ENCODE data around the gene POPDC2.

DNA sequence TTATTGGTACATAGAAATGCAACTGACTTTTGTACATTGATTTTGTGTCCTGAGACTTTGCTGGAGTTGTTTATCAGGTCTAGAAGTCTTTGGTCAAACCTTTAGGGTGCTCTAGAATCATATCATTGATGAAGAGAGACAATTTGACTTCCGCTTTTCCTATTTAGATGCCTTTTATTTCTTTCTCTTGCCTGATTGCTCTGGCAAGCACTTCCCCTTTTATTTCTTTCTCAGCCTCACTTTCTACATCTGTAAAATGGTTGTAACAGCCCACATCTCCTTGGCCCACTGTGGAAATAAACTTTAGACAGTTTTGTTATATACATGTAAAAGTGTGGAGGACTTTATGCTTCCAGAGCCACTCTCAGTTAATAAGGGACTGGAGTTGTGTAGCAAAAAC lies 48.7 kb downstream of the POPDC2 start:
- TF ChIP-seq, protein P1, sequence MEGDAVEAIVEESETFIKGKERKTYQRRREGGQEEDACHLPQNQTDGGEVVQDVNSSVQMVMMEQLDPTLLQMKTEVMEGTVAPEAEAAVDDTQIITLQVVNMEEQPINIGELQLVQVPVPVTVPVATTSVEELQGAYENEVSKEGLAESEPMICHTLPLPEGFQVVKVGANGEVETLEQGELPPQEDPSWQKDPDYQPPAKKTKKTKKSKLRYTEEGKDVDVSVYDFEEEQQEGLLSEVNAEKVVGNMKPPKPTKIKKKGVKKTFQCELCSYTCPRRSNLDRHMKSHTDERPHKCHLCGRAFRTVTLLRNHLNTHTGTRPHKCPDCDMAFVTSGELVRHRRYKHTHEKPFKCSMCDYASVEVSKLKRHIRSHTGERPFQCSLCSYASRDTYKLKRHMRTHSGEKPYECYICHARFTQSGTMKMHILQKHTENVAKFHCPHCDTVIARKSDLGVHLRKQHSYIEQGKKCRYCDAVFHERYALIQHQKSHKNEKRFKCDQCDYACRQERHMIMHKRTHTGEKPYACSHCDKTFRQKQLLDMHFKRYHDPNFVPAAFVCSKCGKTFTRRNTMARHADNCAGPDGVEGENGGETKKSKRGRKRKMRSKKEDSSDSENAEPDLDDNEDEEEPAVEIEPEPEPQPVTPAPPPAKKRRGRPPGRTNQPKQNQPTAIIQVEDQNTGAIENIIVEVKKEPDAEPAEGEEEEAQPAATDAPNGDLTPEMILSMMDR (IDR thresholded peaks at IDR 0.05; ENCODE audit: borderline replicate concordance, extremely low read depth, low read length, poor library complexity, severe bottlenecking): no peak
- TF ChIP-seq EZH2 (IDR thresholded peaks at IDR 0.05; ENCODE audit: borderline replicate concordance, low read depth, low read length, severe bottlenecking): no peak
